Activated CD8-positive, alpha-beta memory T cell treated with anti-CD3 and anti-CD28 coated beads, Interleukin-2, amount 50 U/mL, for 4 hours (primary cell): ENCODE results near the gene CARS1.

Experiments used
- DNase-seq: peaks from one replicate; pipeline ENCODE4 v3.0.0-alpha.2; 2020

Gene CARS1

GRCh38 chr11:2990617-2991451 is 66.4 kb downstream of the CARS1 start:
- no peak for DNase-seq

GRCh38 chr11:2989551-2989950 is 67.7 kb downstream of the CARS1 start:
- DNase-seq, result no peak

GRCh38 chr11:2989006-2989405 is 68.2 kb downstream of the CARS1 start:
- DNase-seq, result no peak

- peak; percentile 40 for DNase-seq
These were observed 69.1 kb downstream of the CARS1 start for GRCh38 chr11:2987881-2988861.

GRCh38 chr11:2983908-2984307 is 73.3 kb downstream of the CARS1 start:
- DNase-seq, result no peak

GRCh38 chr11:2982214-2982613 is 75.0 kb downstream of the CARS1 start:
- DNase-seq, result no peak

GRCh38 chr11:2981130-2981529 is 76.1 kb downstream of the CARS1 start:
- no peak for DNase-seq

GRCh38 chr11:2980168-2980840 is 76.9 kb downstream of the CARS1 start:
- DNase-seq, result no peak

GRCh38 chr11:2977113-2977512 is 80.1 kb downstream of the CARS1 start:
- no peak for DNase-seq

GRCh38 chr11:2976294-2977063 is 80.7 kb downstream of the CARS1 start:
- no peak for DNase-seq

- DNase-seq, result peak; percentile 51
These were observed 81.6 kb downstream of the CARS1 start for GRCh38 chr11:2975594-2975993.

- no peak for DNase-seq
These were observed 83.0 kb downstream of the CARS1 start for GRCh38 chr11:2974272-2974671.

GRCh38 chr11:2968341-2968900 is 88.8 kb downstream of the CARS1 start:
- no peak for DNase-seq

- no peak for DNase-seq
These were observed 92.4 kb downstream of the CARS1 start for GRCh38 chr11:2964782-2965181.

GRCh38 chr11:2963761-2964160 is 93.5 kb downstream of the CARS1 start:
- DNase-seq, result no peak

- DNase-seq, result no peak
These were observed 94.0 kb downstream of the CARS1 start for GRCh38 chr11:2963112-2963754.

GRCh38 chr11:2961080-2961479 is 96.1 kb downstream of the CARS1 start:
- no peak for DNase-seq

GRCh38 chr11:2960139-2960538 is 97.1 kb downstream of the CARS1 start:
- no peak for DNase-seq

- DNase-seq, result no peak
These were observed 99.0 kb downstream of the CARS1 start for GRCh38 chr11:2958251-2958650.

- no peak for DNase-seq
These were observed 101.2 kb downstream of the CARS1 start for GRCh38 chr11:2955906-2956476.

GRCh38 chr11:2954263-2954662 is 103.0 kb downstream of the CARS1 start:
- DNase-seq, result no peak
